Panc1 (cell line): ENCODE results near the gene C19orf38. TPM values are rescaled to one million over a fixed set of nuclear protein-coding genes. Genes with fewer than 3 reads are reported as not detected.

Source experiments
- ATAC-seq: fragments of 200-7000 bp; cut with Tn5 transposase; 2 replicates; pipeline ENCODE4 v1.9.1; 2020; ENCODE audit warnings: mild to moderate bottlenecking, moderate library complexity
- Bru-seq: library from RNA; stranded (reverse); fragments of 400-500 nt; gene quantifications from one replicate; lab custom pipeline; 2021; lab: Mats Ljungman, UMichigan
- BruChase-seq, 2 experiments: library from RNA; stranded (reverse); fragments of 400-500 nt; gene quantifications; one replicate each; lab custom pipeline; 2021; lab: Mats Ljungman, UMichigan
- BruUV-seq: library from RNA; stranded (reverse); fragments of 400-500 nt; replicated peaks from 2 replicates; lab custom pipeline; 2021; lab: Mats Ljungman, UMichigan
- CTCF ChIA-PET: fragments of 300-600 bp; sonication (Branson Sonifier 250); formaldehyde crosslinking; loops from one replicate; lab custom pipeline; 2022; ENCODE audit warnings: antibody characterized with exemption; lab: Charles Lee
- POLR2A ChIA-PET: fragments of 300-600 bp; sonication (Branson Sonifier 250); formaldehyde crosslinking; loops from one replicate; lab custom pipeline; 2022; ENCODE audit warnings: antibody characterized with exemption; lab: Charles Lee
- DNase-seq: peaks from one replicate; pipeline ENCODE4 v3.0.0-alpha.2; 2010; ENCODE audit warnings: low read depth, low spot score
- H3K27ac ChIP-seq: 2 replicates; pipeline ENCODE4 v1.5.1; 2011; ENCODE audit warnings: mild to moderate bottlenecking, low read length, inconsistent platforms
- H3K27me3 ChIP-seq: fragments of 200-500 bp; sonication (Bioruptor generic); 2 replicates; pipeline ENCODE4 v1.6.0; 2014; ENCODE audit warnings: low read length, inconsistent platforms; ENCODE audit not compliant: control insufficient read depth, insufficient read depth
- H3K36me3 ChIP-seq: fragments of 200-500 bp; sonication (Bioruptor generic); 2 replicates; pipeline ENCODE4 v1.5.1; 2014; ENCODE audit warnings: inconsistent platforms, mild to moderate bottlenecking, low read length, moderate library complexity; ENCODE audit not compliant: control insufficient read depth, insufficient read depth
- H3K4me1 ChIP-seq: 2 replicates; pipeline ENCODE4 v1.5.1; 2011; ENCODE audit warnings: inconsistent platforms, mild to moderate bottlenecking, low read length, moderate library complexity; ENCODE audit not compliant: control insufficient read depth, insufficient read depth
- H3K4me3 ChIP-seq, 2 experiments: 2 replicates each; pipeline ENCODE4 v1.5.1; 2011 to 2012; ENCODE audit warnings: low read depth in 2 of 2, low read length in 2 of 2, mild to moderate bottlenecking in 2 of 2, inconsistent platforms in 1 of 2, moderate library complexity in 1 of 2
- H3K9me3 ChIP-seq: fragments of 200-500 bp; sonication (Bioruptor generic); 2 replicates; pipeline ENCODE4 v1.5.1; 2014; ENCODE audit warnings: low read depth, mild to moderate bottlenecking, inconsistent platforms, low read length, moderate library complexity; ENCODE audit not compliant: control insufficient read depth, insufficient read depth
- POLR2AphosphoS5 ChIP-seq: IDR thresholded peaks from 2 replicates; pipeline ENCODE4 v1.6.1; 2012; ENCODE audit warnings: mild to moderate bottlenecking, low read depth, low read length, moderate library complexity
- SIN3A ChIP-seq: IDR thresholded peaks from 2 replicates; pipeline ENCODE4 v1.6.1; 2012; ENCODE audit warnings: low read depth, mild to moderate bottlenecking, low read length, moderate library complexity, borderline replicate concordance; ENCODE audit not compliant: insufficient read depth
- TCF7L2 ChIP-seq: IDR thresholded peaks from 2 replicates; pipeline ENCODE4 v1.6.1; 2011; ENCODE audit warnings: mild to moderate bottlenecking, low read depth, low read length, inconsistent platforms
- in situ Hi-C: cut with HindIII; loops from 2 replicates; pipeline ENCODE4 v1.10.0; 2016; ENCODE audit warnings: low sequenced_read_pairs, low pct_unique_long_range_greater_than_20kb
- intact Hi-C: fragments of 100-400 bp; cut with micrococcal nuclease; formaldehyde crosslinking; loops from one replicate; pipeline ENCODE4 v1.10.0; 2022; ENCODE audit not compliant: unreplicated experiment
- long read RNA-seq: library from polyadenylated mRNA; unstranded; transcript quantifications from one replicate; pipeline ENCODE4 v2.0.0, GENCODE V29; 2021; ENCODE audit not compliant: unreplicated experiment
- polyA plus RNA-seq: library from polyadenylated mRNA; unstranded; fragments of >200 nt; gene quantifications from one replicate; pipeline ENCODE4 v1.2.1, GENCODE V29; 2012; ENCODE audit warnings: missing spikeins; ENCODE audit not compliant: insufficient read length
- total RNA-seq: library from RNA; stranded (reverse); gene quantifications from one replicate; pipeline ENCODE4 v1.2.1, GENCODE V29; 2021; ENCODE audit not compliant: unreplicated experiment
- TF ChIP-seq, protein P1 (sequence below), 2 experiments: IDR thresholded peaks; 2 replicates each; pipeline ENCODE4 v1.6.1; 2011 to 2012; ENCODE audit warnings: low read depth in 2 of 2, control low read depth in 1 of 2, low read length in 1 of 2, mild to moderate bottlenecking in 1 of 2, moderate library complexity in 1 of 2; ENCODE audit not compliant: insufficient read depth in 1 of 2
- TF ChIP-seq, protein P2 (sequence below): fragments of 450-650 bp; IDR thresholded peaks from 2 replicates; pipeline ENCODE4 v1.5.1; 2017; ENCODE audit warnings: mild to moderate bottlenecking

C19orf38 gene
- not detected for total RNA-seq
- polyA plus RNA-seq, result 0.33 TPM
- percentile 24 among the genes with signal in this experiment for Bru-seq, nascent RNA
- percentile 37 among the genes with signal in this experiment for BruChase-seq, experiment 1, labeled RNA remaining after a 2-hour chase
- BruChase-seq, experiment 2, labeled RNA remaining after a 6-hour chase, result percentile 37 among the genes with signal in this experiment
- long read RNA-seq, result 0 reads

GRCh38 chr19:10848230-10848856 is at the start of gene C19orf38:
Gene C19orf38, plus strand, starts transcription at chr19:10848415. Its CDS starts 94 bp downstream, at chr19:10848509.
- CTCF ChIA-PET, result interaction anchor here (1.0 kb wide), 1 partner anchor 10 kb away, joined by 4 read pairs; no protein-coding TSS in a partner anchor
- no peaks in the 10 kb centered on the region for H3K27me3 ChIP-seq
- POLR2A ChIA-PET, result no interaction called here
- no peak for DNase-seq
- ATAC-seq, result no peak
- intact Hi-C loops, result no loop called here
- BruUV-seq, result no TSS peak
- no peaks in the 10 kb centered on the region for H3K36me3 ChIP-seq
- TF ChIP-seq, protein P1, sequence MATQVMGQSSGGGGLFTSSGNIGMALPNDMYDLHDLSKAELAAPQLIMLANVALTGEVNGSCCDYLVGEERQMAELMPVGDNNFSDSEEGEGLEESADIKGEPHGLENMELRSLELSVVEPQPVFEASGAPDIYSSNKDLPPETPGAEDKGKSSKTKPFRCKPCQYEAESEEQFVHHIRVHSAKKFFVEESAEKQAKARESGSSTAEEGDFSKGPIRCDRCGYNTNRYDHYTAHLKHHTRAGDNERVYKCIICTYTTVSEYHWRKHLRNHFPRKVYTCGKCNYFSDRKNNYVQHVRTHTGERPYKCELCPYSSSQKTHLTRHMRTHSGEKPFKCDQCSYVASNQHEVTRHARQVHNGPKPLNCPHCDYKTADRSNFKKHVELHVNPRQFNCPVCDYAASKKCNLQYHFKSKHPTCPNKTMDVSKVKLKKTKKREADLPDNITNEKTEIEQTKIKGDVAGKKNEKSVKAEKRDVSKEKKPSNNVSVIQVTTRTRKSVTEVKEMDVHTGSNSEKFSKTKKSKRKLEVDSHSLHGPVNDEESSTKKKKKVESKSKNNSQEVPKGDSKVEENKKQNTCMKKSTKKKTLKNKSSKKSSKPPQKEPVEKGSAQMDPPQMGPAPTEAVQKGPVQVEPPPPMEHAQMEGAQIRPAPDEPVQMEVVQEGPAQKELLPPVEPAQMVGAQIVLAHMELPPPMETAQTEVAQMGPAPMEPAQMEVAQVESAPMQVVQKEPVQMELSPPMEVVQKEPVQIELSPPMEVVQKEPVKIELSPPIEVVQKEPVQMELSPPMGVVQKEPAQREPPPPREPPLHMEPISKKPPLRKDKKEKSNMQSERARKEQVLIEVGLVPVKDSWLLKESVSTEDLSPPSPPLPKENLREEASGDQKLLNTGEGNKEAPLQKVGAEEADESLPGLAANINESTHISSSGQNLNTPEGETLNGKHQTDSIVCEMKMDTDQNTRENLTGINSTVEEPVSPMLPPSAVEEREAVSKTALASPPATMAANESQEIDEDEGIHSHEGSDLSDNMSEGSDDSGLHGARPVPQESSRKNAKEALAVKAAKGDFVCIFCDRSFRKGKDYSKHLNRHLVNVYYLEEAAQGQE (IDR thresholded peaks at IDR 0.05; ENCODE audit: insufficient read depth in 1 of 2, low read depth in 2 of 2, low read length in 1 of 2), result no peak
- no peak for TF ChIP-seq TCF7L2
- TF ChIP-seq SIN3A, result no peak
- TF ChIP-seq POLR2AphosphoS5, result no peak
- TF ChIP-seq, protein P2, sequence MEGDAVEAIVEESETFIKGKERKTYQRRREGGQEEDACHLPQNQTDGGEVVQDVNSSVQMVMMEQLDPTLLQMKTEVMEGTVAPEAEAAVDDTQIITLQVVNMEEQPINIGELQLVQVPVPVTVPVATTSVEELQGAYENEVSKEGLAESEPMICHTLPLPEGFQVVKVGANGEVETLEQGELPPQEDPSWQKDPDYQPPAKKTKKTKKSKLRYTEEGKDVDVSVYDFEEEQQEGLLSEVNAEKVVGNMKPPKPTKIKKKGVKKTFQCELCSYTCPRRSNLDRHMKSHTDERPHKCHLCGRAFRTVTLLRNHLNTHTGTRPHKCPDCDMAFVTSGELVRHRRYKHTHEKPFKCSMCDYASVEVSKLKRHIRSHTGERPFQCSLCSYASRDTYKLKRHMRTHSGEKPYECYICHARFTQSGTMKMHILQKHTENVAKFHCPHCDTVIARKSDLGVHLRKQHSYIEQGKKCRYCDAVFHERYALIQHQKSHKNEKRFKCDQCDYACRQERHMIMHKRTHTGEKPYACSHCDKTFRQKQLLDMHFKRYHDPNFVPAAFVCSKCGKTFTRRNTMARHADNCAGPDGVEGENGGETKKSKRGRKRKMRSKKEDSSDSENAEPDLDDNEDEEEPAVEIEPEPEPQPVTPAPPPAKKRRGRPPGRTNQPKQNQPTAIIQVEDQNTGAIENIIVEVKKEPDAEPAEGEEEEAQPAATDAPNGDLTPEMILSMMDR, result no peak
- no peaks in the 10 kb centered on the region for H3K9me3 ChIP-seq
- no peak within 1 kb of the TSS for H3K4me3 ChIP-seq
- H3K4me1 ChIP-seq, result no peaks in the 10 kb centered on the region
- no peak within 1 kb of the TSS for H3K27ac ChIP-seq
- in situ Hi-C loops, result no loop called here

GRCh38 chr19:10800488-10800887 is 47.7 kb upstream of the C19orf38 start:
- no TSS peak for BruUV-seq
- TF ChIP-seq, protein P1 (IDR thresholded peaks at IDR 0.05; ENCODE audit: insufficient read depth in 1 of 2, low read depth in 2 of 2, low read length in 1 of 2), result no peak
- TF ChIP-seq SIN3A (no peak), POLR2AphosphoS5 (no peak), TCF7L2 (no peak)
- TF ChIP-seq, protein P2, result no peak
- Histone ChIP-seq H3K4me3 (no peak overlapping the region), H3K27ac (no peak overlapping the region), H3K9me3 (no peaks in the 10 kb centered on the region), H3K36me3 (no peaks in the 10 kb centered on the region), H3K27me3 (no peaks in the 10 kb centered on the region), H3K4me1 (no peaks in the 10 kb centered on the region)
- ChIA-PET CTCF (interaction anchor here (0.6 kb wide), 1 partner anchor 38 kb away, joined by 4 read pairs; no protein-coding TSS in a partner anchor), POLR2A (no interaction called here)
- in situ Hi-C loops (no loop called here), intact Hi-C loops (no loop called here)
- ATAC-seq, result no peak
- DNase-seq, result no peak
